ENCODE data around the gene DHX35.

The DHX35 gene

DNA sequence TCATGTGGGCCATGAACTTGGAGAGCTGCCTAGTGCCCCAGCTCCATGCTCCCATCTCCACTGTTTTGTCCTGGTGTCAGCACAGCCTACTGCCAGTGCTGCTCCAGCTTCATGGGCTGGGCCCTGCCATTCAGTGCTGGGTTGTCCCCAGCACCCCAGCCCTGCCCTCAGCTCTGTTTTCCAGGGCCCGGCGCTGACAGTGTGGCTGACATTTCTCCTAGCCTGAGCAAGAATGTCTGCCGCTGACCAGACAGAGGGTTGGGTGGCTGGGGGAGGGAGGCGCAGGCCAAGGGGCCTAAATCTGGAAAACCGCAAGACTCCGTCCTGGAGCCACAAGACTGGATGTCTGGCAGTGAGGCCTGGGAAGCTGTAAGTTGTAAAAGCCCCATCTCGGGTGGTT is 78.9 kb downstream of the DHX35 start:
- no peak overlapping the region for H3K4me3 ChIP-seq (replicated peaks; ENCODE audit: low read depth, low read length)
- DNase-seq (ENCODE audit: low read depth) = no peak
- TF ChIP-seq, protein P1, sequence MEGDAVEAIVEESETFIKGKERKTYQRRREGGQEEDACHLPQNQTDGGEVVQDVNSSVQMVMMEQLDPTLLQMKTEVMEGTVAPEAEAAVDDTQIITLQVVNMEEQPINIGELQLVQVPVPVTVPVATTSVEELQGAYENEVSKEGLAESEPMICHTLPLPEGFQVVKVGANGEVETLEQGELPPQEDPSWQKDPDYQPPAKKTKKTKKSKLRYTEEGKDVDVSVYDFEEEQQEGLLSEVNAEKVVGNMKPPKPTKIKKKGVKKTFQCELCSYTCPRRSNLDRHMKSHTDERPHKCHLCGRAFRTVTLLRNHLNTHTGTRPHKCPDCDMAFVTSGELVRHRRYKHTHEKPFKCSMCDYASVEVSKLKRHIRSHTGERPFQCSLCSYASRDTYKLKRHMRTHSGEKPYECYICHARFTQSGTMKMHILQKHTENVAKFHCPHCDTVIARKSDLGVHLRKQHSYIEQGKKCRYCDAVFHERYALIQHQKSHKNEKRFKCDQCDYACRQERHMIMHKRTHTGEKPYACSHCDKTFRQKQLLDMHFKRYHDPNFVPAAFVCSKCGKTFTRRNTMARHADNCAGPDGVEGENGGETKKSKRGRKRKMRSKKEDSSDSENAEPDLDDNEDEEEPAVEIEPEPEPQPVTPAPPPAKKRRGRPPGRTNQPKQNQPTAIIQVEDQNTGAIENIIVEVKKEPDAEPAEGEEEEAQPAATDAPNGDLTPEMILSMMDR (IDR thresholded peaks at IDR 0.05; ENCODE audit: low read length, missing control alignments) = no peak

DNA sequence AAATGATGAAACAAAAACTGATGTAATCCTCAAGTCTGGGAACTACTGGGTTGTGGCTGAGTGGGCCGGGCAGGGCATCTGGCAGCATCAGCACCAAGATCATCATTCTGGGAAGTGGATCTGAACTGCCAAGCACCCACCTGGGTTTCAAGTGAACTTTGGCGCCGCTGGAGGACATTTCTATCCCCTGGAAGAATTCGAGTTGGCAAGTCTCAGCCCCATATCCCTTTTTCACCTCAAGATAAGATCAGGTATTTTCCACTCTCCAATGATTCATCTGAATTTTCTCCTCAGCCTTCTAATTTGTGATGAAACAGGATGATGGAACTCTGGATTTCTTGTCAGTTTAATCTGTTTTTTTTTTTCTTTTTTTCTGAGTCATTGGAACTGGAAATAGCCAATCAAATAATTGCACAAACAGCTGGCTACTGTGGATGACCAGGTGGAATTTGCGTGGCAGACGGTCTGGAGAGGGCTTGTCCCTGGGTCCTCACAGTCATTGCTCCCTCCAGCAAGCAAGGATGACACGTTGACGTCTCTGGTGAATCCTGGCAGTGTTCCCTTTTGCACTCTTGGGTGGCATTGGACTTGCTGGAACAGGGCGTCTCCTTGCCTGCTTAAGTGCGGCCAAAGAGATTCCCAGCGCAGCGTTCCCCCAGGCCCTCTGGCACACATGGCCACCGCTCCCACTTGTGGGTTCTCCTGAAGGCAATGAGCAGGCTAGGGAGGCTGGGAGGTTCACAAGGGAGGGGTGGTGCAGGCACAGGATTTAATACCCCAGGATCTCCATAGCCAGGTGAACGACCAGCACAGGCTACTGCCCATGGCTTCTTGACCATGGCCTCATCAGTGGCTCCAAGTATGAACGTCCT is 80.4 kb downstream of the DHX35 start:
- TF ChIP-seq, protein P1 (IDR thresholded peaks at IDR 0.05; ENCODE audit: low read length, missing control alignments) = no peak
- no peak overlapping the region for H3K4me3 ChIP-seq (replicated peaks; ENCODE audit: low read depth, low read length)
- DNase-seq (ENCODE audit: low read depth) = peak; percentile 4

DNA sequence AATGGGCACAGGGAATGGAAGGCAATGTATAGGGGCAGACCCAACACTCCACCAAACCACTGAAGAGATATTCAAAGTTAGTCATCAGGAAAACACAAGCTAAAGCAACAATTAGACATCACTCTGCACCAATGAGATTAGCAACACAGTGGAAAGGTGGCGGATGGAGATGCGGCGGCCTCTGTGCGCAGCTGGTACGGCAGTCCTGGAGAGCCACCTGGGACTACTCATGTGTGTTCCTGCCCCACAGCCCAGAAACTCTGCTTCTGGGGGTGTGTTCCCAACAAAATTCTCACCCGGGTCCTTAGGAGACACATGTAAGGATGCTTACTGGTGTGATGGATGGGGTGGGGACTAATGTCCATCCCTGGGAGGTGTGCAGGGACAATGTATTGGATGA is 82.4 kb downstream of the DHX35 start:
- TF ChIP-seq, protein P1 (IDR thresholded peaks at IDR 0.05; ENCODE audit: low read length, missing control alignments) = no peak
- DNase-seq (ENCODE audit: low read depth) = no peak
- no peak overlapping the region for H3K4me3 ChIP-seq (replicated peaks; ENCODE audit: low read depth, low read length)

DNA sequence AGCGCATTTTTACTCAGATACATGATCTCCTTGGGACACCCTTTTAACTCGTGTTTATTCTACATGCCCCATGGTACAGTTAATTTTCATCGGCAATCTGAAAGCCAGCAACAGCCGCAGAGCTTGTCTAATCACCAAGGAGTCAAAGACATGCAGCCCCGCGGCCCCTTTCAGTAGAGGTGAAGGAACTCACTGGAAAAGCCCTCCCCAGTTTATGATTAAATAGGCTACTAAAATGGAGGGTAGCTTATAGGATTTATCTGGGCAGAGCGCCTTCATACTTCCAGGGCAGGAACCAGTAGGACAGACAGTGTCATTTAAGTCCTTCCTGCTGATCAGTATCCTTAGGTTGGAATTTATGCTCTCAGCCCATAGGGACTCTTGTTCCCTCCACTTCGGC is 83.5 kb downstream of the DHX35 start:
- no peak overlapping the region for H3K4me3 ChIP-seq (replicated peaks; ENCODE audit: low read depth, low read length)
- no peak for DNase-seq (ENCODE audit: low read depth)
- TF ChIP-seq, protein P1 (IDR thresholded peaks at IDR 0.05; ENCODE audit: low read length, missing control alignments) = no peak

DNA sequence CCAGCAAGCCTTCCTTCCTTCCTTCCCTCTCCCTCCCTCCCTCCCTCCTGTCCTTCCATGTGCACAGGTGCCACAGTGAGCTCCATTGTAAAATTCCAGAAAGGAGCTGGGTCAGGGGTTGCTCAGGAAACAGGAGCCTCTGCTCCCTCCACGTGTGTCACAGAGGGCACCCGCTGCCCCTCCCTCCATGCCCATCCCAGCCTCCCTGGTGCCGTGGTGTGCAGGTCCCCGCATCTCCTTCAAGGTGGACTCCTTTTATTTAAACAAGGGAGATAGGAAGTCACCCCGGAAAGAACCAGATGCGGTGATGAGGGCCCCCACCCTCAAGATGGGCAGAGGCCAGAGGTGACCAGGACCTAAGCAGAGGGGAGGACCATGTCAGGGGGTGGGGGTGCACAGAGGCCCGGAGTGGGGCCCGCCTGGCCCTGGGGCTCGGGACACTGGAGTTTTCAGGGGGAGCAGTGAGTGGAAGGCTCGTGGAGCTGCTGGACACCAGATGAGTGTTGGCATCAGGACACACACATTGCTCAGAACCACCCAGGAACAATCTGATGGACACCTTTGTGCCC is 85.4 kb downstream of the DHX35 start:
- DNase-seq (ENCODE audit: low read depth) = no peak
- no peak overlapping the region for H3K4me3 ChIP-seq (replicated peaks; ENCODE audit: low read depth, low read length)
- TF ChIP-seq, protein P1 (IDR thresholded peaks at IDR 0.05; ENCODE audit: low read length, missing control alignments) = no peak

DNA sequence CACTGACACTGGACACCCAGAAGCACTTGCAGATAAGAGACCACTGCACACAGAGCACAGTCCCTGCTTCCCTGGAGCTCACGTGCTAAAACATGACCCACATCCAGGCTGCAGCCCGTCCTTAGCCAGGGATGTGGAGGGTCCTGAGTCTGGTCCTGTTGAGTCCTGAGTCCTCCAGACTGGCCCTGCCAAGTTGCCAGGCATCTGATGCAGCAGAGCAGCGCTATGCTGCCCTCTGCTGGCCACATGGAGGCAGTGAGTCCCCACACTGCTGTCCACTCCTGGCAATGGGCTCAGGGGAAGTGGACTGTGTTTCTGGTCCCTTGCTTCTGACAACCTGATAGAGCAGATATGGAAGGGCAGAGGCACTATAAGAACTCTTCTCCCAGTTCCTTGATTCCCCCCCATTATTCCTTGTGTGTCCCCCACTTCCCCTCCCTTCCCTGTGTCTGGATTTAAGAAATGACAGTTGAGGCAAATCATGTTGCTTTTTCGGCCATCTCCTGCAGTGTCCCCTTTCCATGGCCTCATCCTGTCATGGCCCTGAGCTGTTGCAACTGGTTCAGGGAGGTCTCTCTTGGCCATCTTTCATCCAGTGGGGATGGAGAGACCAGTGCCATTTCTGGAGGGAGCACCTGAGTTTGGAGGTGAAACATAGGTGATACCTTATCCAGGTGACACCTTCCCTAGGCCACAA is 86.0 kb downstream of the DHX35 start:
- DNase-seq (ENCODE audit: low read depth) = peak; percentile 83
- no peak overlapping the region for H3K4me3 ChIP-seq (replicated peaks; ENCODE audit: low read depth, low read length)

More for the DNA sequence above, 86.0 kb downstream of the DHX35 start:
- TF ChIP-seq, protein P1 (IDR thresholded peaks at IDR 0.05; ENCODE audit: low read length, missing control alignments) = peak; percentile 99

Data from fibroblast of pulmonary artery (primary cell).